Muscle of arm (tissue), 12 donors: ENCODE results near the gene ADCY3. TPM values are rescaled to one million over a fixed set of nuclear protein-coding genes. Genes with fewer than 3 reads are reported as not detected.

Experiments used
- DNase-seq: peaks from one replicate; pipeline ENCODE4 v3.0.0-alpha.2; 2013
- polyA plus RNA-seq, 12 donors: library from polyadenylated mRNA; unstranded; fragments of 120-200 nt; gene quantifications; one replicate each; pipeline ENCODE4 v1.2.1, GENCODE V29; 2013; ENCODE audit not compliant: insufficient read length in 12 of 12

The ADCY3 gene
- polyA plus RNA-seq, 12 donors, result 14.9 to 41.6 (median 24.9) TPM; not detected in 1

DNA sequence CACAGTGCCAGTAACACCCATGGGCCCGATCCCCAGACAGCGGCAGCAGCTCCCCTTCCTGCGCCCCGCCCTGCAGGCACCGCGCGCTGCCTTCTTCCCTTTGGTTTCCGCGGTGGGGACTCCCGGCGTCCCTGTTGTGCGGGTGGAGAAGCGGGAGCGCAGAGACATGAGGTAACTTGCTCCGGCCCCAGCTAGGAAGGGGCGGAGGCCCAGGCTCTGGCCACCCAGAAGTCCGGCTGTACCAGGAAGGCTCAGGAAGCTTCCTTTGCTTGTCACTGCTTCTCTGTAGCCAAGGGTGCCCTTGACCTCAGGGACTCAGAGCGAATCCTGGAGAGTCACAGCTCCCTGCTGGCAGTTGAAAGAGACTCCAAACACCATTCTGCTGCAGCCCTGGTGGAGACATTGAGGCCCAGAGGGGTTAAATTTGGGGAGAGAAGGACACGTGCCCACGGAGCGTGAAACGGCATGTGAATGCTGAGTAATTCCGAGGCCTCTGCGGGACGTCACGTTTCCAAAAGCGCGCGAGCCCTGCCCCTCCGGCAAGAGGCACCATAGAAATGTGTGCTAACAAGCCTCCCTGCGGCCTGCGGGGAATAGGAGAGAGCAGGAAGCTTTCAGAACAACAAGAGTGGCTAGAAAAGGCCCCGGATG lies 6.7 kb upstream of the ADCY3 start:
- peak; percentile 46 for DNase-seq

DNA sequence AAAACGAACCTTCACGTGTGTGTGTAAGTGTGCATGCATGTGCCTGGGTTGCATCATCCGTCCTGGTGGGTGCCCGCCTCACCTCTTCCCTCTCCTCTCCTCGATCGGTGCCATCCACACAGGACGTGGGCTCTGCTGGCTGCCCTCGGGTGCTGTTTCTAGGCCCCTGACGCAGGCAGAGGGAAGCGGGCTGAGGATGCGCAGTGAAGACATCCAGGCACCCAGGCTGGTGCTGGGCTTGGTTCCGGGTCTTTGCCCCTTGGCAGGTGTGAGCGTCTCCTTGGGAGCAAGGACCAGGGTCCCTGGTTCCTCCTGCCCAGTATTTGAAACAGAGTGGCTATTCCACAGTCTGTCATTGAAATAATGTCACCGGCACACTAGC lies 6.2 kb upstream of the ADCY3 start:
- DNase-seq, result no peak

DNA sequence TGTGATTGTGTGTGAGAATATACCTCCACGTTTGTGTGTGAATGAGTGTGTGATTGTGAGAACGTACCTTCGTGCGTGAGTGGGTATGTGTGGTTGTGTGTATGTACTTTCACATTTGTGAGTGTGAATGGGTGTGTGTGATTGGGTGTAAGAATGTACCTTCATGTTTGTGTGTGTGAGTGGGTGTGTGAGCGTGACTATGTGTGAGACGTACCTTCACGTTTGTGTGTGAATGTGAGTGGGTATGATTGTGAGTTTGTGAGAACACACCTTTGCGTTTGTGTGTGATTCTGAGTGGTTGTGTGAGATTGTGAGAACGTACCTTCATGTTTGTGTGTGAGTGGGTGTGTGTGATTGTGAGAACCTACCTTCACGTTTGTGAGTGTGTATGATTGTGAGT lies 5.8 kb upstream of the ADCY3 start:
- no peak for DNase-seq

DNA sequence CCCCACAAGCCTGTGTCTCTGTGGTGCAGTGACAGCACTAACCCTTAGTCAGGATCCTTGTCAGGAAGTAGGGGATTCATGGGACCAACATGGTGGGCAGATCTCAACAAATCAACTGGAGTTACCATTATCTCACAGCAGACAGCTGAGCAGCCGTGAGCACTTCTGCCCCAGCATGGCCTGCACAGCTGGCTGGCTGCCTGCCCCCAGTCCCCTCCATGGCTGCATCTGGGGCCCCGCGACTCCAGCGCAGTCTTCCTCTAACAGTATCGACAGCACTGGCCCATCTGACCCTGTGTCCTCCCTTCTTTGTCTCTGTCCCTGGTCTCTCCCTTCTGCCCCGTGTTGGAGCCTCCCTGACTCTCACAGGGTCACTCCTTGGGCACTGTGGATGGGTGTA lies 4.7 kb upstream of the ADCY3 start:
- no peak for DNase-seq

DNA sequence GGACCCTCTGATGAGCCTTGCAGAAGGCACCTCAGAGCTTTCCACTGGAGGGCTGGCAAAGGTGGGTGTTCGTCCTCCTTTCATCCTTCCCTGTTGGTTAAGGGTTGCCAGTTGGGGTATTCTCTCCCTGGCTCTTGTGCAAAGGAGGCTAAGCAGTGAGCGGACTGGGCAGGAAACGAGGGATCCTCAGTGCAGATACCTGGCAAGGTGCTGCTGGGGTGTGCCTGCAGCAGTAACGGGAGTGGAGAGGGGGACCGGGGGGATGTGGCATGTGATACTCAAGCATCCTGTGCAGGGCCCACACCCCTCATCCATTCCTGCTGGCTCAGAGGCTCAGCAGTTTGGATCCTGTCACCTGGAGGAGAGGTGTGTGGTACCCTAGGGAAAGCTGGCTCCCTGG lies 4.2 kb upstream of the ADCY3 start:
- no peak for DNase-seq

DNA sequence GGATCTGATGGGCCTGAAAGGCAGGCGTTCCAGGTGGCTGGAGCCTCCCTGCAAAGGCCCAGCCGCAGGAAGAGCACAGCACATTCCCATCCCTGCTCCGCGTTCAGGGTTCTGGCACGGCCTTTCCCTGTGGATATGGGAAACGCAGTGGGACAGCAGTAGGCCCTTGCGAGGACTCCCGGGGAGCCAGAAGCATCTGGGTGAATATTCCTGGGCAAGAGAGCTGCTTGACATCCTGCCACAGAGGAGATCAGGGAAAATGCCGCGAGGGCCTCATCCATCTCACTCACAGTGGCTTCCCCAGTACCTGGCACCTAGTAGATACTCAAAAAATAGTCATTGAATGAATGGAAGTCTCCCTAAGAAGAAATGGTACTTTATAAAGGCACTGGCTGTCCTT lies 3.1 kb upstream of the ADCY3 start:
- no peak for DNase-seq

DNA sequence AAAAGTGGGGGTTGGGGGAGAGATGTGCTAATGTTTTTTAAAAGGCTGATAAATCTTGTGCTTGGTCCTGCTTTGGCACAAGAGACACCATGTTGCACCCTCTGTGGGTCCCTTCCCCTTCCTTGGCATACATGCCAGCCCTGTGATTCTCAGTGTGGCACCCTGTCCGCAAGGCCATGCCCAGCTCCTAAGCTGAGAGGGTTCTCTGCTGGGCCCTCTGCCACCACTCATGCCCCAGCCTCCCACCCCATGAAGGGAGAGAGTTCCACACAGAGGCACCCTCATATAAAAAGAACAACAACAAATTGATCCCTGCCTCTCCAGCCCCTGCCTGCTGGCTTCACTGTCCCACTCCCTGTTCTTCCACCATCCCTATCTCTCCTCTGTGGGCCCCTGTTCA lies 2.5 kb upstream of the ADCY3 start:
- no peak for DNase-seq

DNA sequence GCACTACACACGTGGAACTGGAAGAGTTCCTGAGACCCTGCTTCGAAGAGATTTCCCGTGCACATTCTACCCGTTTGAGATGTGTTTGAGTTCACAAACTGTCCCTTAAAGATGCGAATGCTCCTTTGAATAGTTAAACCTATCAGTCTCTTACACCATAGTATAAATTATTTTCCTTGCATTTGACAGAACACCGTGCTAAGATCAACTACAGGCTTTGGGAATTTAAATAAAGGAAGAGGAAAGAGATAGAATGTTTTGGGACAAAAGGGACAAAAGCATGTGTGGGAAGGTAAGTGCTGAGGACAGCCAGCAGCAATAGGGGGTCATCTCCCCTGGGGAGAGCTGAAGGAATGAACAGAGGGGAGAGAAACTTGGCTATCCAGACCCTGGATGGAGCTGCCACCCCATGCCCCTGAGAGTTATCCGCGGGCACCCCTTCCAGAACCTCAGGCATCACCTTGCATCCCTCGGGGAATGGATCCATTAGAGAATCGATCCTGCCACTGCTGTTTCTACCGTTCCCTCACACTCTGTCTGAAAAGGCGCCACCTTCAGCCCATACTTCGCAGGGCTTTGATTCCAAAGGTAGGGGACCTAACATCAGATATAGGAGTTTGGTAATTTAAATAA lies 888 bp upstream of the ADCY3 start:
- DNase-seq, result no peak

DNA sequence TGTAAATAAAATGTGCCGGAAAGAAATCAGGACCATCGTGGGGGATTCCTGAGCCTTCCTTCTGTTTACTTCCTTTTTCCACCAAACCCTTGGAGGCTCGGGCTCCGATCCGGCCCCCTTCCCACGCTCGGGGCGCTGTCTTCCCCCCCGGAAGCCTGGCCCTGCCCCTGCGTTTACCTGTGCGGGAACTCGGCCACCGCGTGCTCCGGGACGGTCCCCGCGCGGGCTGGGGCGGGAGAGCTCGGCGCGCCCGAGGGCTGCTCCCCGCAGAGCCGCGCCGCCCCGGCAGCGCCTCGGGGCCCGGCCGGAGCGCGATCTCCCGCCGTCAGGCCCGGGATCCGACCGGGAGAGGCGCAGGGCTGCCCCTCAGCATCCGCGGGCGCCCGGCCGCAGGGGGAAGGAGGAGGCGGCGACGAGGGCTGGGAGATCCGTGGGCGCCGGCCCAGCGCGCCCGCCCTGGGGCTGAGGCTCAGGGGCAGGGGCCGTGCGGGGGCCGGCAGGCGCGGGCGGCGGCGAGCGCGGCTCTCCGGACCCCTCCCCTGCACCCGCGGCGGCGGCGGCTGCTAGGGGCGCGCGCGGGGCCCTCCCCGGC lies 435 bp downstream of the ADCY3 start:
- peak; percentile 18 for DNase-seq

DNA sequence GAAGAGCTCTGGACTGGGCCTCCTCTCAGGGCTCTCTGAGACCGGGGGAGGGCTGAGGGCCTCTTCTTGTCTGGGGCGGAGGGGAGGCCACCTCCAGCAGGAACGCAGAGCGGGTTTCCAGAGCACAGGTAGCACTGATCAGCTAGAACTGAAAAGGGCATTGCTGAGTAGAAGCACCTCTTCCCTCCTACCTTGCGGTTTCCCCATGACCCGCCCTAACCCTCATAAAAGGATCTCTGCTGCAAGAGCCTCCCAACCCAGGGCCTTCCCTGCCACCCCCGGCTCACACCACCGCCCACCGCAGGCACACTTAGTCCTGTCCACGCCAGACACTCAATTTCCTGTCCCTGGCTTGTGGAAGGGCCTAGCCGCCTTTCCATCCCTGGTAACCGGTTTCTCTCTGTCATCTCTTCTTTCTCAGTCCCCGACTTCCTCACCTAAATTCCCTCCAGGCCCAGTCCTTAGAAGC lies 966 bp downstream of the ADCY3 start:
- no peak for DNase-seq

DNA sequence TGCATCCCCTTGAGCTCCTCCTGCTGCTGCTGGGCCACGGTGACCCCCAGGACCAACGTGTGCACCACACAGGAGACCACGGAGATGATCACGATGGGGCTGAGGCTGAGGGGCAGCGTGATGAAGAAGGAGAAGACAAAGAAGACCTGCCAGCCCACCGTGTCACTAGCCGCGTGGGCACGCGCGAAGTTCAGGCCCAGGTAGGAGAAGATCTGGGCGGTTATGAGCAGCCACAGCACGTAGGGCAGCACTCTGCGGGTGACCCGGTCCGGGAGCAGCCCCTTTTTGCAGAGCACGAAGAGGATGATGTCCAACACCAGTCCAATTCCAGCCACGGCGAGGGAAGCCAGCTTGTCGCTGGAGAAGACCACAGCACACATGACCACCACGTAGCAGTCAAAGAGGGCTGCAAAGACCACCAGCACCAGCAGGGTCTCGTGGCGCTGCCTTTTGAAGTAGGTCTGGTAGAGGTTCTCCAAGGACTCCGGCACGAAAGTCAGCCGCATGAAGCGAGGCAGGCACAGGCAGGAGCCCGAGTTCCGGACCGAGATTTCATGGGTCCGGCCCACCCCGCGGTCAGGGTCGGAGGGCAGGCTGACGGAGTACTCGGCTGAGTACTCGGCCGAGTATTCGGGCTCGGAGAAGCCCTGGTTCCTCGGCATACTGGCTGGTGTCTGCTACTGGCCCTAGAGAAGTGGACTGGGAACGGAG lies 1.6 kb downstream of the ADCY3 start:
- no peak for DNase-seq

DNA sequence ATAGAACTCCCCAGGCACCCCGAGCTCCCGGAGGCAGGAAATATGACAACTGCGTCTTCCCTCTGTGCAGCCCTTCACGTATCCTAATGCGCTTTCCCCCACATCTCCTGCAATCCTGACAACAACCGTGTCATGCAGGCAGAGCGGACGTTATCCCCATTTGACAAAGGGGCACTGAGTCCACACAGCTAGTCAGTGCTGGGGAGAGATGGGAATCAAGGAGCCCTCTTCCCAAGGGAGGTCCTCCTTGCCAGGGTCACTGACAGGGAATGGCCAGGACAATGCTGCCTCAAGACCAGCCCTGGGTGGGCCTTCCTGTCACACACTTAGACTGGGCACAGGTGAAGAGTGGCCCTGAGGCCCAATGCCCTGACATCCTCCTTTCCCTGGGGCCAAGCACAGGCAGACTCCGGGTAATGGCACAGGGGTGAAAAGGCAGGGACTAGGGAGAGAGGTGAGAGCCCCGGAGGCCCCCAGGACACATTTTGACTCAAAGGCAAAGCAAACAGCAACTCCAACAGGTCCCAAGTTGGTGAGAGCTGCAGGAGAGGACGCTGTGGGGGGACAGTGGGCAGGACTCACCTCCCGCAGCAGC lies 2.2 kb downstream of the ADCY3 start:
- no peak for DNase-seq

DNA sequence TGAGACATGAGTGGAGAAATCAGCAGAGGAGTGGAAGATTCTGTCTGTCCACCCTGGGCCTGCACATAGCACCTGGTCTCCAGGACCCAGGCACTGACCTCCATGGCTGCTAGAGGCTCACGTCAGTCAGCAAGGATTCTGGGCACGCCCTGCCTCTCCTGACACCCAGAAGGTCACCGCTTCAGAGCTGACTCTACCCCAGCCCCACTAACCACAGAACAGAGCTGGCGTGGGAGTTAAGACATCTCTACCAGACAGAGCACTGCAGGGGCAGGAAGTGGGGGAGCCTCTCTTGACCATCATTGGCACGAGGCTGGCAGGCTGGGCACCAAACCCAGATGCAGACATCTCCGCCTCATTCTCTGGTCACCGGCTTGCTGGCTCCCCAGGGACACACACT lies 3.0 kb downstream of the ADCY3 start:
- DNase-seq, result no peak

DNA sequence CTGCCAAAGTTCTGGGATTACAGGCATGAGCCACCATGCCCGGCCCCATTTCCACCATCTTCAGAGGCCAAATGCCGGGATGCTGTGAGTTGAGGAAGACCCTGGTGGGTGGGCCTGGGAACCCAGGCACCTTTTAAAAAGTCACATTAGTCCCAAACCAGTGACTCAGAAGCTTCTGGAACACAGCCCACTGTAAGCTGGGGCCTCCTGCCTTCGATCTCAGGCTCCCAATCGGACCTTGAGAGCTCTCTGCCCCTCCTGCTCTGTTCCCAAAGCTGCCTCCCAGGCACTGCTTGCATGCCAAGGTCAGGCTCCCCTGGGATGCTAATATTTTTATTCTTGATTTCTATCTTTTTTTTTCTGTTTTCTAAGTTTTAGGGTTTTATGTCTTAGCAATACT lies 4.2 kb downstream of the ADCY3 start:
- no peak for DNase-seq

DNA sequence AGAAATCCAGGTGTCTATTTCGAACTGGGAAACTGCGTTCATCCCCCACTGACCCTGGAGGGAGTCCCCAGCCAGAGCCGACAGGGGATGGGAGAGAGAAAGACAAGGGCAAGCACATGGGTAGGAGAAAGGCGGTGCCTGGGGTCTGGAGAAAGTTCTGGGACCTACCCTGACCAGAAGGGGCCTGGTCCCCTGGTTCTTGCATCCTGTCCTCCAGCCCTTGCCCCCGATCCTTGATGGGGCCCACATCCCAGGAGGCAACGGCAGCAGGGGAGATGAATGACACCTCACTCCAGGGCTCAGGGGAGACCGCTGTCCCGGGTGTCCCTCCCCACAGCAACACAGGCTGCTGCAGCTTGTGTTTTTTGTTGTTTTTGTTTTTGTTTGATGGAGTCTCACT lies 4.9 kb downstream of the ADCY3 start:
- DNase-seq, result no peak

DNA sequence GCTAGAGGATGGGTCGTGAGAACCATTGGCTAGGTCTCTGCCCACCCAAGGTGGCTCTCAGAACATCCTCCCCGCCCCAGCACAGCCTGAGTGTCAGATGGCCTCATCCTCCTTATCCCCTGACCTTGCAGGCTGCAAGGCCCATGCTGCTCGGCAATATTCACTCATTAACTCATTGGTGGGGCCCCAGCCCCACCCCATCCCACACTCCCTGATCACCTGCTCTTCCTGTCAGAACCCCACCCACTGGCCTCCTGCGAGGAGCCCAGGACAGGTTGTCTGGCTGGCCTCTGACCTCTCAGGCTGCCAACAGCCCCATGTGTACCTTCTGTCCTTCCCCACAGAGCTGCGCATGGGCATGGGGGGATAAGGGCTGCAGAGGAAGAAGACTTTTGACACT lies 5.3 kb downstream of the ADCY3 start:
- no peak for DNase-seq

DNA sequence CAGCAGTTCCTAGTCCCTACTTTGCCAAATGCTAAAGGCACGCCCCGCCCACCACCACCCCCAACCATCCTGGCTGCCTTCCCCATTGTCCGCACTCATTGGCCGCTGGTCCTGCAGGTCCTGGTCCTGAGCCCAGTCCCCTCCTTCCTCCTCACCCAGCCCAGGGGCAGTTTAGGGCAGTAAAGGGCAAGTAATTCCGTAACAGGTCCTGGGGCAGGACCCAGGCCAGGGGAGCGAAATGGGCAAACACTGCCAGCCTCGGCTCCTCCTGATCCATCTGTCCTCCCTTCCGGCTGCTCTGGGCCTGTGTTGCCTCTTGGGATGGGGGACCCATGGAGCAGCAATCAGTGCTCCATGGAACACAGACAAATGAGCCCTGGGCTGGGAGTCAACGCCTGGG lies 6.1 kb downstream of the ADCY3 start:
- DNase-seq, result no peak

DNA sequence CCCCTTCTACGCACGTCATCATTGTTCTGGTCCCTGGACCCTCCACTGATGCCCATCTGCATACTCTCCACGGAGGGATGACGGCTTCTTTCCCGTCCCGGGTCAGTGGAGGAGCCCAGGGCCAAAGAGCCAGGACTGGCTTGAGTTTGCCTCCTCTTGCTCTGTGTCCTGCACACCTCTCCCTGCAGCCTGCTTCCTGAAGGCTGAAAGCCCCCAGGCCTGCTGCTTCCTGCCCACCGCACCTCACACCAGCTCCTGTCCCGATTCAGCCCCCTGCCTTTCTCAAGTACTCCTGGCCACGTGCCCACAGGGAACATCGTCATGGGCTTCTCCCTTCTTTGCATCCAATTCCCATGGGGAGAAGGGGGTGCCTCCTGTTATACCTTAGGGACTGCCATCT lies 7.1 kb downstream of the ADCY3 start:
- no peak for DNase-seq

DNA sequence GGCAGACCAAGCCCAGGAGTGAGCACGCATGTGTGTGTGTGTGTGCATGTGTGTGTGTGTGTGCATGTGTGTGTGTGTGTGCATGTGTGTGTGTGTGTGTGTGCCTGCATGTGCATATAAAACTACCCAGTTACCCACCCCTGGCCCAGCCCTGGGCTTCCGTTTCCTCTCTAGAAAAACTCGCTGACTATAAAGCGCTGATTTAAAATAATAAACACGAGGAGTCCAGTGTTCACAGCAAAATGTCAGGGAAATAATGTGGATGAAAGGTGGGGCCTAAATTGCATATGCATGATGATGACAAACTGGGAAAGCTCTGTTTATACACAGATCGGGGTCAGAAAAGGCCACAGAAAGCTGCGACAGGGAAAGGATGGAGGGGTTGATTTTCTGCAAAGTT lies 7.5 kb downstream of the ADCY3 start:
- no peak for DNase-seq

DNA sequence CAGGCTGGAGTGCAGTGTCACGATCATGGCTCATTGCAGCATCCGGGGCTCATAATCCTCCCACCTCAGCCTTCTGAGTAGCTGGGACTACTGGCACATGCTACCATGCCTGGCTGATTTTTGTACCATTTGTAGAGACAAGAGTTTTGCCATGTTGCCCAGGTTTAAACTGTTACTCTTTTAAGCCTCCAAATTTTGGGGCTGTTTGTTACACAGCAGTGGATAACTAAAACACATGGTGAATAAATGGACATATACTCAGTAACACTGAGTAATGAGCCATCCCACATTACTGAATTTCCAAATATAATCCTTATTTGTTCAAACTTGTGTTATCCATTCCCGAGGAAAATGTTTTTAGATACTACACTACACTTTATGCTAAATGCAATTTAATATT lies 9.8 kb downstream of the ADCY3 start:
- DNase-seq, result no peak

DNA sequence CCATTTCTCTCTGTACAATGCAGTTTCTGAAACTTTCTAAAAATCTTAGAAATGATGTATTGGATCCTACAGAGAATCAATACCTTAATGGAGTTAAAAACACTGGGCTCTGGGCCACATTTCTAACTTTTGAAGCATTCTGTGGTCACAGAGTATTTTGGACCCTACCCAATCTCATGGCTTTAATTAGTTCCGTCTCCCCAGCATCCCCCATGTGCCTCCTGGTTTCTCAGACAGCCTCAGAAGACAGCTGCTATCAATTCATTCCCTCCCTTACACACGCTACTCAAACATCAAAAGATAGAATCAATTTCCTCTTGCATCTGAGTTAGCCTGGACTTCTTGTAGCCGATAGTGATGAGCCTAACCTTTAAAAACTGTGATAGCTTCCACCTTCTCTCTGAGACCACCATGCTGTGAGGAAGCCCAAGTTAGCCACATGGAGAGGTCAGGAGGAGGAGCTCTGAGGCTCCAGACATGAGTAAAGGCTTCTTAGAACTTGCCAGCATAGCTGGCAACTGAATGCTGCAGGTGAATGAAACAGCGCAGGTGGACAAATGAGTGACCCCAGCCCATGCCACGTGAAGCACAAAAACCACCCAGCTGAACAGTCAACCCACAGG lies 10.4 kb downstream of the ADCY3 start:
- DNase-seq, result no peak

DNA sequence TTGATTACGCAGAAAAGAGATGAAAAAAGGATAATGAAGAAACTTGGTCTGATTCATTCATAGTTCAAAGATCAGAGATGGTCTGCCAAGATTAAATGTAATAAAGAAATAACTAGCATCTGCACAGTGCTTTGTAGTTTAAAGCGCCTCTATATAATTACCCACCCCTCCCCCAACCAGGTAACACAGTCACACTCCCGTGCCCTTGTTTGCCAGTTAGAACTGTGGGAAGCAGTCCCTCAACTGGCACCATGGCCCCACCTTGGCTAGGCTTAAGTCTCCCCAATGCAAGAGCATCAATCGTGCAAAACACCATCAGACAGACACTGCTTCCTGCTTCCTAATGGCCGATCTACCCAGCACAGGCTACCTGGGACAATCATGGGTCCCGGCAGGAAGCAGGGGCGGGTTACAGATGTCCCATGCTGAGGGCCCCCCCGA lies 11.6 kb downstream of the ADCY3 start:
- no peak for DNase-seq
